Measurements from ENCODE around the gene DRC3.
"Not testable (repeated sequence)": the region's sequence is repeated elsewhere in the genome, so short reads cannot be mapped to it uniquely, and the experiment has no call there.

Gene DRC3

DNA sequence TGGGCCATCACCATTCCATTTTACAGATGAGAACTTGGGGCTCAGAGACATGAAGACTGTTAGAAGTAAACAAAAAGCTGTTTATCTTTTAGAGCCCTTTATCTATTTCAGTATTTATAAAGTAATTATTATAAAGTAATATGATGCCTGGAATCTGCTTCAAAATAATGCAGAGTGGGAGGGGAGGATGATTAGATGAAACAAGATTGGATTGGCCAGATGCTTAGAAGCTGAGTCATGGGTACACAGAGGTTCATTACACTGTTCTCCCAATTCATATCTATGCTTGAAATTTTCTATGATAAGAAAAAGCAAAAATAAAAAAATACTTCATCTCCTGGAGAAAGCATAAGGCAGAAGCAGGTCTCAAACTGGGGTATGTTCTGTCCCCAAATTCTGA, 29.8 kb upstream of the DRC3 start:
- DNase-seq: no peak

GRCh38 chr17:17943281-17943984, 29.2 kb upstream of the DRC3 start:
- DNase-seq: no peak

DNA sequence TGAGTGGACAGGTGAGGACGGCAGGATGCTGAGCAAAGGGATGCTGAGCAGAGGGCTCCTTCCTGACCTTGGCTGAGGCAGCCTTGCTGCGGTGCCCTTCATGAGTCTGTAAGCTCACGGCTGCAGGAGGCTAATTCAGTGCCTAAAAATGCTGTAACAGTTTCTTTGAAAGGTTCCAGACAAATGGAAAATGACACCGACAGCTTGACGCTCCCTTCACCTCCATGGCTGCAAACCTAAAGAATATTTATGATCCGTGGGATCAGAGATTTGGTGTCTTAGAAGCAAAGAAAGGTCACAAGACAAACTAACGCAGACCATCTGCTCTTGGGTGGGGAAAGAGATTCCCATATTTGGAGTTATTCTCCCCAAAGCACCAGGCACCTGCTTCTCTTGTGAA, 28.4 kb upstream of the DRC3 start:
- no peak for DNase-seq

- DNase-seq: no peak
Observed at GRCh38 chr17:17944743-17945142, 27.9 kb upstream of the DRC3 start.

GRCh38 chr17:17946093-17946492, 26.6 kb upstream of the DRC3 start:
- DNase-seq: no peak

GRCh38 chr17:17947309-17947708, 25.4 kb upstream of the DRC3 start:
- DNase-seq: no peak

DNA sequence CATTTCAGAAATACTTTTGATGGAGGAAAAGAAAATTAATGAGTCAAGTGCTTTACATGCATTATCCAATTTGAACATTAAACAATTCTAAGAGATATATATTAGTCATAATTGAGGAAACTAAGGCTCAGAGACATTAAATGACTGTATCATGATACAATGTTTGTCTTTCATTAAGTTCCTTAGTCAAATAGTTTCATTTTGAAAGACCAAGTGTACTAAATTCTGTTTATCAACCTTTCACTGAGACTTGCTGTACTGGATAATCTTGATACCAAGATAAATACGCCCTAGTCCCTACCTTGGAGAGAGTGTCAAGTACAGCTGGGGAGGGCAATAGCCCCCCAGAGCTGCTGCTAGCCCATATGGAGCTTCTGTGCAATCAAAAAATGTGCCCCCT, 24.7 kb upstream of the DRC3 start:
- no peak for DNase-seq

GRCh38 chr17:17950347-17950746, 22.3 kb upstream of the DRC3 start:
- no peak for DNase-seq

GRCh38 chr17:17950806-17951205, 21.9 kb upstream of the DRC3 start:
- no peak for DNase-seq

DNA sequence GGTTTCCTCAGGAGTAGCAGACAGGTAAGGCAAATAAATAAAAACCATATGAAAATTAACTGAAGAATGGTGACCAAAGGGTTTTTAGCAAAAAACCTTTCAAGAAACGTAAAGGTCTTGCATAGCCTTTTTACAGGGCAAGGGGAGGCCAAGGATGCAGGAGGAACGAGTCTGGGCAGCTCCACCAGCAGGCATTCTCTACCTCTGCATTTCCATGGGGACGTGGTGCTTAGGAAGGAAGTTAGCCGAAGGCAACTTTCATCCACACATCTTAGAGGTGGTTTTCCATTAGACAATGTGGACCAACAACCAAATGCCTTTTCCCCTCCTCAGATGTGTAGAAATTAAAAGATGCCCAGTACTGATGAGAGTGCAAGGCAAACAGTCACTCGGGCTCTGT, 21.1 kb upstream of the DRC3 start:
- DNase-seq: no peak

DNA sequence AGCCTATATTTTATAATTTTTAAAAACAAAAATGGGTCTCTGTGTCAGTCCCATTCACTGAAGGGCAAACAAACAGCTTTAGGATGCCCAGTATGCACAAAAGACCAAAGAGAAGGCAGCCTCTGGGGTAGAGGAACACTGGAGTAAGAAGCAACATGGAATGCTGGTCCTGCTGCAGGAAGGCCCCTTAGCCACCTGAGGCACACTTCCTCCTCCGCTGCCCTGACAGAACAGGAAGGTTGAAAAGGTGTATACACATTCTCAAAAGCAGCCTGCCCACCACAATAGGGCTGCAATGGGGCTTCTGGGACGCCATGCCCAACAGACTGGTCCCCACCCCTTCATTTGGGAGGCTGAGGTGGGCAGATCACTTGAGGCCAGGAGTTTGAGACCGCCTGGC, 20.0 kb upstream of the DRC3 start:
- no peak for DNase-seq

DNA sequence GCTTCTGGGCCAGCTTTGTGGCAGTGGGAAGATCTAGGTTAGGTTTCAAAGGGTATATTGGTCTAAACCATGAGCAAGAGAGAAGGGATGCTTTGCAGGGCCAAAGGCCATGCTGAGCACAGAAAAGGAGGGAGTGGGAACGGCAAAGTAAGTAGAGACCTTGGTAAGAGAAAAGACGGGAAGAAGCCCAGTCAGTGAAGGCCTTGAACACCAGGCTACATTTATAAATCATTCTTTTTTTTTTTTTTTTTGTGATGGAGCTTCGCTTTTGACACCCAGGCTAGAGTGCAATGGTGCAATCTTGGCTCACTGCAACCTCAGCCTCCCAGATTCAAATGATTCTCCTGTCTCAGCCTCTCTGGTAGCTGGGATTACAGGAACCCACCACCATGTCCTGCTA, 18.6 kb upstream of the DRC3 start:
- DNase-seq: no peak

DNA sequence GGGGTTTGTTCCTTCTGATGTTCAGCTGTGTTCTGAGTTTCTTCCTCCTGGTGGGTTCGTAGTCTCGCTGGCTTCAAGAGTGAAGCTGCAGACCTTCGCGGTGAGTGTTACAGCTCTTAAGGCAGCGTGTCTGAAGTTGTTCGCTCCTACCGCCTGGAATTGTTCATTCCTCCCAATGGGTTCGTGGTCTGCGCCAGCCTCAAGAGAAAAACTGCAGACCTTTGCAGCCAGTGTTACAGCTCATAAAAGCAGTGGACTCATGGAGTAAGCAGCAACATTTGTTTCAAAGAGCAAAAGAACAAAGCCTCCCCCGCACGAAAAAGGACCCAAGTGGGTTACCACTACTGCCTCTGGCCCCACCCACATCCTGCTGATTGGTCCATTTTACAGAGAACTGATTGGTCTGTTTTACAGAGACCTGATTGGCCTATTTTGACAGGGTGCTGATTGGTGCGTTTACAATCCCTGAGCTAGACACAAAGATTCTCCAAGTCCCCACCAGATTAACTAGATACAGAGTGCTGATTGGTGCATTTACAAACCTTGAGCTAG, 16.8 kb upstream of the DRC3 start:
- DNase-seq: not testable (repeated sequence)

DNA sequence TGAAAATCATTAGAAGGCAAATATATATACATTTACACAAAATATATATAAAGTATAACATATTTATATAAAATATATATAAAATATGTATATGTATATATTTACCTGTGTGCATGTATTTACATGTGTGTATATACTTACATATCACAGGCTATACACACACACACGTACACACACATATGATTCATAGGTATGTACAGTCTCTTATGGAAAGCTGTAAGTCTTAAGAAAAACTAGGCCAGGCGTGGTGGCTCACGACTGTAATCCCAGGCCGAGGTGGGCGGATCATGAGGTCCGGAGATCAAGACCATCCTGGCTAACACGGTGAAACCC, 15.1 kb upstream of the DRC3 start:
- no peak for DNase-seq

DNA sequence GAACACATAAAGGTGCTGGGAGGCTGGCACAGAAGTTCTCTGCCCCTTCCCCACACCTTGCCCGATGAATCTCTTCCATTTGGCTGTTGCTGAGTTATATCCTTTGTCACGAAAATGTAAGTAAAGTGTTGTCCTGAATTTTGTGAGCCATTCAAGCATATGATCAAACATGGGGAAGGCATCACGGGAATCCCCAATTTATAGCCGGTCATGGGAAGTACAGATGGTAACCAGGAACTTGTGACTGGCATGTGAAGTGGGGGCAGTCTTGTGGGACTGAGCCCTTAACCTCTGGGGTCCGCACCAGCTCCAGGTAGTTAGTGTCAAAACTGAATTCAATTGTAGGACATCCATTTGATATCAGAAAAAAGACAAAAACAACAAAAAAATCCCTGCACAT, 13.7 kb upstream of the DRC3 start:
- DNase-seq: no peak

DNA sequence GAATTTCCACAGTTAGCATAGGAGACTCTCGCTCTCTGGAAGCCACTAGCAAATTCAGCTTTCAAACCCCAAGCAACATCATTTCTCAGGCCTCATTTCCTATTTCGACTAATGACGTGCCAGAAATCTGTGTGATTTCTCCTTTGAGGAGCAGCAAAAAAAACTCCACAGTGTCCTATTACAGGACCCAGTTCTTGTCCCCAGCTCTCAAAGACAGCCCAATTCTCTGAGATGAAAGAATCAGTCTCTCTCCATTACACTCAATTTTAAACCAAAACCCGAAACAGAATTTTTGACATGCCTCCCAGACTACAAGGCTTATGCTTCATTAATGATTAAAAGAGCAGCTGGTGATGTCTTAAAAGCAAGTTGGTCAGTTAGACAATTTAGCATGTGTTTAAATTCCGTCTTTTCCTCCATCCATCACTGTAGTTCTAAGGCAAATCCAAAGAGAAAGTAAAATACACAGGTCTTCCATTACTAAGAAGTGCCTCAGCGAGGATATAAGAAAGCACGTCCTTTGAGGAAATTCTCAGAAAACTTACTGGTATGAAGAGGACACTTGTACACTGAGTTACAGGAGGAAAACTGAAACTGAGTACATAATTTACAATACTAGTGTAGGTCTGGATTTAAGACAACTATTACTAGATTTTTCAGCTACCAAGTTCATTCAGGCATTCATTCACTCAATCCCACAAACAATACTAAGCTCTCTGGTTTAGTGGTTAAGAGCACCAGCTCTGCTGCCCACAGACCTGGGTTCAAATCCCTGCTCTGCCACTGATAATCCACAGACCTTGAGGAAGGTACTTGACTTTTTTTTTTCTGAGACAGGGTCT, 12.9 kb upstream of the DRC3 start:
- no peak for DNase-seq

DNA sequence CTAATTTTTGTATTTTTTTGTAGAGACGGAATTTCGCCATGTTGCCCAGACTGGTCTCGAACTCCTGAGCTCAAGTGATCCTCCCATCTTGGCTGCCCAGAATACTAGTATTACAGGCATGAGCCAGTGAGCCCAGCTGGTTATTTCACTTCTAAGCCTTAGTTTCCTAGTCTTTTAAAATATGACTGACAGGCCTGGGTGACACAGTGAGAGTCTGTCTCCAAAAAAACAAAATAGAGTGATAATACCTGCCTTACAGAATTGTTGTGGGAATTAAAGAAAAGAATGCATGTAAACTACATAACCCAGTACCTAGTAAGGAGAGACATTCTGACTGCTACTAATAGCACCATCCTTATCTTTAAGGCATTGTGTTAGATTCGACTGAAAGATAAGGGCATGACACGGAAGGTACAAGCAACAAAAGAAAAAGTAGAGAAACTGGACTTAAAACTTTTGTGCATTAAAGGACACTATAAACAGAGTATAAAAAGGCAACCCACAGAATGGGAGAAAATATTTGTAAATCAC, 12.1 kb upstream of the DRC3 start:
- DNase-seq: no peak

DNA sequence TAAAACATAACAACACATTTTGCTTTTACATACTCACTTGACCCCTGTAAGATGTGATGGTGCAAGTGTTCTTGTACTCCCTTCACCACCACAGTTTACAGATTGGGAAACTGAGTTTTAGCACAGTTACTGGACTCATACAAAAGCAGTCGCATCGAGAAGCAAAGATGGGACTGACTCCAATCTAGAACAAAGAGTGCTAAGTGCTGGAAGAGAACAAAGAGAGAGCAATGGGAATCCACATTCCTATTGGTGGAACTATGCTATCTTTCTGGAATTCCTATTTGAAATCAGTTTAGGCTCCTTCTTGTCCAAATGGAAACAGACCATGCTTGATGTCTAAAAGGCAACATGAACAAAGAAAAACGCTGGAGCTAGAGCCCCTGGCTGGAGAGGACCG, 9.6 kb upstream of the DRC3 start:
- DNase-seq: no peak

DNA sequence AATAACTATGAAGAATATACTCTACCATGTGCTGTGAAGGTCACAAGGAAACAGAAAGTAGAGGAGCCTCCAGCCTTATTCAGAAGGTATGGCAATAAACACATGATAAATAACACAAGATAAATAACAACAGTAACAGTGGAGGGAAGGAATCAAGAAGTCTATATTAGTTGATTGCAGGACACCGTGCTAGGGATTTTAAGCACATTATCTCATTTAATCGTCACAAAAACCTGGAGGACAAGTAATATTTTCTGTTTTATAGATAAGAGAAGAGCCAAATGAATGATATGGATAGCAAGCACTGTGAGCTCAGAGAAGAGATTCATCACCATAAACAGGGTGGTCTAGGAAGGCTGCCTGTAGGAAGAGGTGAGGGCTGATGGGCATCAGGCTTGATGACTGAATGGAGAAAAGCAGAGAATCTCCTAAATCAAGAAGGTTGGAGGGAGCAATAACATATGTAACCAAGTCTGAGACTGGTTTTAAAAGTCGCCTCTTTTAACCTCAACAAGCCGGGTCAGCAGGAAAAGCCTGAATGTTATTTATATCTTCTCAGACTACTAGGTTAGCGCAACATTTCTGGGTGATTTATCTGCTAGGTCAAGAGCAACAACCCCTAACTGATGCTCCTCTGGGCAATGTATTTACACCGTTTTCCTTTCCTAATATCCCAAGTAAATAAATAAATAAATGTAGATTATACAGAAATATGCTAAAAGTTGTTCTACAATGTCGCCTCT, 8.8 kb upstream of the DRC3 start:
- no peak for DNase-seq

- no peak for DNase-seq
Observed at GRCh38 chr17:17964710-17965109, 8.0 kb upstream of the DRC3 start.

- DNase-seq: no peak
Observed at GRCh38 chr17:17965152-17965721, 7.4 kb upstream of the DRC3 start.

DNA sequence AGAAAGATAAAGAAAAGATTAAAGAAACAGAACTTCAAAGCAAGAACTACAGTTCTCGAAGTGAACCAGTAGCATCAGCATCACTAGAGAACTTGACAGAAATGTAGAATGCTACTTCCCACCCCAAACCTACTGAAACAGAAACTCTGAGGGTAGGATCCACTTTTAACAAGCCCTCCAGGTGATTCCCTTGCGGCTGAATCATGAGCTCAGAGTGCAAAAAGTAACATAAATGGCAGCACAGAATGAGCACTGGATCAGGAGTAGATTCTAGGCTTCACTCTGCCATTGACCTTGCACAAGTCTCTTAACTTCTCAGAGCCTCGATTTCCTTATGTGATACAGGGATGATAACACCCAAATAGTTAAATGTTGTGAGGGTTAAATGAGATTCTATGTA, 6.3 kb upstream of the DRC3 start:
- DNase-seq: no peak

All from effector CD8-positive, alpha-beta T cell (primary cell).